Activated B cell treated with CpG ODN at 0.5 μM for 24 hours (primary cell): ENCODE measurements around the gene NGLY1. TPM values are rescaled to one million over a fixed set of nuclear protein-coding genes. Genes with fewer than 3 reads are reported as not detected.
A peak's percentile ranks its signal among the peaks of the same experiment; 100 is the strongest.

Experiments
- ATAC-seq: fragments of 200-7000 bp; cut with Tn5 transposase; one replicate; pipeline ENCODE4 v1.10.0; 2021; ENCODE audit warnings: low read depth, mild to moderate bottlenecking, moderate library complexity
- CTCF ChIA-PET: fragments of 350-600 bp; sonication (Branson Sonifier 250); formaldehyde crosslinking; loops from one replicate; lab custom pipeline; 2021; ENCODE audit warnings: antibody characterized with exemption; lab: Charles Lee
- POLR2A ChIA-PET: fragments of 350-600 bp; sonication (Branson Sonifier 250); formaldehyde crosslinking; loops from one replicate; lab custom pipeline; 2021; ENCODE audit warnings: antibody characterized with exemption; lab: Charles Lee
- DNase-seq: peaks from one replicate; pipeline ENCODE4 v3.0.0; 2022
- H3K27ac Mint-ChIP-seq: one replicate; pipeline ENCODE4 v1.8.0; 2020; ENCODE audit warnings: mixed read lengths
- H3K27me3 Mint-ChIP-seq: one replicate; pipeline ENCODE4 v1.8.0; 2021; ENCODE audit warnings: mixed read lengths
- H3K36me3 Mint-ChIP-seq: one replicate; pipeline ENCODE4 v1.8.0; 2021; ENCODE audit warnings: low read depth, mixed read lengths
- H3K4me1 Mint-ChIP-seq: one replicate; pipeline ENCODE4 v1.8.0; 2021; ENCODE audit warnings: mixed read lengths
- H3K4me3 Mint-ChIP-seq: one replicate; pipeline ENCODE4 v1.8.0; 2020; ENCODE audit warnings: mild to moderate bottlenecking, mixed read lengths
- H3K9me3 Mint-ChIP-seq: one replicate; pipeline ENCODE4 v1.8.0; 2020; ENCODE audit warnings: mixed read lengths
- intact Hi-C: fragments of 100-400 bp; cut with micrococcal nuclease; formaldehyde crosslinking; loops from one replicate; pipeline ENCODE4 v1.15.1; 2024
- total RNA-seq: library from RNA; stranded (reverse); gene quantifications from 2 replicates; pipeline ENCODE4 v1.2.3, GENCODE V29; 2022
- TF ChIP-seq, protein P1 (sequence below): fragments of 200-600 bp; IDR thresholded peaks from one replicate; pipeline ENCODE4 v1.8.0; 2022; ENCODE audit warnings: antibody characterized with exemption, mild to moderate bottlenecking

NGLY1 gene
- 104 and 127 TPM in 2 replicates for total RNA-seq

DNA sequence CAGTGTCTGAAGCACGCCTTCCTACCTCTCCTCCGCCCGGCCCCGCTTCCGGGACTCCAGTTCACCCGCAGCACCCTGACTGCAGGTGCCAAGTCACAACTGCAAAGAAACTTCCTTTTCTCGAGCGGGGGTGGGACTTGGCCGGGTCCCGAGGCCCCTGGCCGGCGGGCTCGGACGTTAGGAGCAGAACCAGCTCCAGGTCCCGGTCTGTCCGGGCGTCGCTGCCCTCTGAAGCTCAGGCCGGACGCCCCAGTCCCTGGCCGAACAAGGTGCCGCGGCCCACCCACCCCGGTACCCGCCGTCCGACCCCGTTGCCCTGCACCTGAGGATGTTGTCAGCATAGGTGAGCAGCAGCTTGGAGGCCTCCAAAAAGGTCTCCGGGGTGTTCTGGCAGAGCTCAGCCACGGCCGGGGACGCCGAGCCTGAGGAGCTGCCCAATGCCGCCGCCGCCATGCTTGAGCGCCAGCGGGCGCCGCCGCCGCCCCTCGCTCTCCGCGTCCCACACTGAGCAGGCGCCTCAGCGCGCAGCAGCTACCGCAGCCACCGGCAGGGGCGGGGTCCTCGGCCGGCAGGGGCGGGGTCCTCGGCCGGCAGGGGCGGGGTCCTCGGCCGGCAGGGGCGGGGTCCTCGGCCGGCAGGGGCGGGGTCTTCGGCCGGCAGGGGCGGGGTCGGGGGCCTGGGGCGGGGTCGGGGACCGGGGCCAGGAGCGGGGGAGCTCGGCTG is at the start of gene NGLY1:
Gene NGLY1 (minus strand): TSS at position 506 of the 723 bp plus-strand sequence. CDS start 53 bp downstream, at position 453.
- Mint-ChIP-seq H3K27me3 (no peaks in the 10 kb centered on the region), H3K36me3 (peaks cover 22% of the 10 kb centered on the region), H3K4me3 (peak within 1 kb of the TSS; percentile 87), H3K9me3 (no peaks in the 10 kb centered on the region), H3K27ac (peak within 1 kb of the TSS; percentile 97), H3K4me1 (peaks cover 48% of the 10 kb centered on the region)
- ChIA-PET POLR2A (interaction anchor here (0.5 to 2.2 kb wide), 15 partner anchors 9 to 1866 kb away, joined by 3 to 40 read pairs (median 7); partner anchors contain the start of genes NKIRAS1, RPL15 and TOP2B), CTCF (interaction anchor here (1.5 to 1.9 kb wide), 2 partner anchors 74 to 134 kb away, joined by 3 to 10 read pairs; no protein-coding TSS in a partner anchor)
- intact Hi-C loops: loop anchor here (1.0 to 10.0 kb wide), 4 partner anchors 74 to 1838 kb away; partner anchors contain the start of genes NR1D2 and THRB
- ATAC-seq (peak; percentile 79), DNase-seq (peak; percentile 78)
- TF ChIP-seq, protein P1, sequence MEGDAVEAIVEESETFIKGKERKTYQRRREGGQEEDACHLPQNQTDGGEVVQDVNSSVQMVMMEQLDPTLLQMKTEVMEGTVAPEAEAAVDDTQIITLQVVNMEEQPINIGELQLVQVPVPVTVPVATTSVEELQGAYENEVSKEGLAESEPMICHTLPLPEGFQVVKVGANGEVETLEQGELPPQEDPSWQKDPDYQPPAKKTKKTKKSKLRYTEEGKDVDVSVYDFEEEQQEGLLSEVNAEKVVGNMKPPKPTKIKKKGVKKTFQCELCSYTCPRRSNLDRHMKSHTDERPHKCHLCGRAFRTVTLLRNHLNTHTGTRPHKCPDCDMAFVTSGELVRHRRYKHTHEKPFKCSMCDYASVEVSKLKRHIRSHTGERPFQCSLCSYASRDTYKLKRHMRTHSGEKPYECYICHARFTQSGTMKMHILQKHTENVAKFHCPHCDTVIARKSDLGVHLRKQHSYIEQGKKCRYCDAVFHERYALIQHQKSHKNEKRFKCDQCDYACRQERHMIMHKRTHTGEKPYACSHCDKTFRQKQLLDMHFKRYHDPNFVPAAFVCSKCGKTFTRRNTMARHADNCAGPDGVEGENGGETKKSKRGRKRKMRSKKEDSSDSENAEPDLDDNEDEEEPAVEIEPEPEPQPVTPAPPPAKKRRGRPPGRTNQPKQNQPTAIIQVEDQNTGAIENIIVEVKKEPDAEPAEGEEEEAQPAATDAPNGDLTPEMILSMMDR: no peak

- ATAC-seq (no peak), DNase-seq (no peak)
- H3K4me1 Mint-ChIP-seq: peaks cover 6% of the 10 kb centered on the region
- H3K36me3 Mint-ChIP-seq: no peaks in the 10 kb centered on the region
- H3K27me3 Mint-ChIP-seq: no peaks in the 10 kb centered on the region
- H3K9me3 Mint-ChIP-seq: peaks cover 8% of the 10 kb centered on the region
- intact Hi-C loops: no loop called here
- no peak overlapping the region for H3K4me3 Mint-ChIP-seq
- ChIA-PET POLR2A (no interaction called here), CTCF (interaction anchor here (1.0 kb wide), 1 partner anchor 25 kb away, joined by 3 read pairs; no protein-coding TSS in a partner anchor)
- TF ChIP-seq, protein P1: no peak
- H3K27ac Mint-ChIP-seq: no peak overlapping the region
Measured at GRCh38 chr3:25831578-25831977, 48.3 kb upstream of the NGLY1 start.

DNA sequence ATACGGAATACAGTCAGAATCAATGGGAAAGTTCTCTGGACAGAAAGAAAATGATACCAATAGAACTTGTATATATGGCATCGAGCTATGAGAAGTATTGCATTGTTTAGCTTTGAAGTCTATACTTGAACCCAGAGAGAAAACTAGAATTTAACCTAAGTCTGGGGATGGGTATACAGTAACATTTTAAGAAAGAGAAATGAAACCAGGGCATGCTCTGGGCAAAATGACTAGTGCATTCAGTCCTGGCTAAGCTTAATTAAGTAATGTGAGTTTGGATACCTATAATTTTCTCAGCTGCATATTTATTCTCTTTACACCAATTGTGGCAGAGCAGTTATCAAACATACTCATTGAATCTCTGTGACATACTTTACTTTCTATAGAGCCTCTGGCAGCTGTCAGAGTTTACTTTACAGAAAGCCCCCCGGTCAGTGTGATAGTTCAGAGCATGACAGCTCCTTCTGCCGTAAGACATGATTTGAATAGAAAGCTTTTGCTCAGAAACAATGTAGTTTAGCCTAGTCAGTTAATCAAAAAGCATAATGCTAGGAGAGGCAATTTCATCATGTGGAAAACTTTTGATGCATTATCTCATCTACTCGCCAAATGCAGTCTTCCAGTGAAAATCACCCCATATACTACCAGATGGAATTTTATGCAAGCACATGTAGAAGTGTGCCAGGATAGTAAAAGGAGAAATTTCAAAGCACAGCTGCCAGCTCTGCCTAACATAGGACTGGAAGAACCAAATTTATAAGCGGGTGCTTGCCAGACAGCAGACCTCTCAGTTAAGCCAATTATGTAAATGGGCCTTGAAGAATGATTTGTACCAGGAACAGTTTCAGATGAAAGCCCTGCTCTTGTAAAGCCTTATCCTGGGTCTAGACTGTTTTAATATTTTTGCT is 47.4 kb upstream of the NGLY1 start:
- TF ChIP-seq, protein P1: no peak
- intact Hi-C loops: no loop called here
- Mint-ChIP-seq H3K9me3 (peaks cover 8% of the 10 kb centered on the region), H3K27me3 (no peaks in the 10 kb centered on the region), H3K27ac (no peak overlapping the region), H3K4me3 (no peak overlapping the region), H3K4me1 (peaks cover 6% of the 10 kb centered on the region), H3K36me3 (no peaks in the 10 kb centered on the region)
- ATAC-seq (no peak), DNase-seq (no peak)
- ChIA-PET CTCF (interaction anchor here (0.6 kb wide), 1 partner anchor 182 kb away, joined by 3 read pairs; no protein-coding TSS in a partner anchor), POLR2A (no interaction called here)

DNA sequence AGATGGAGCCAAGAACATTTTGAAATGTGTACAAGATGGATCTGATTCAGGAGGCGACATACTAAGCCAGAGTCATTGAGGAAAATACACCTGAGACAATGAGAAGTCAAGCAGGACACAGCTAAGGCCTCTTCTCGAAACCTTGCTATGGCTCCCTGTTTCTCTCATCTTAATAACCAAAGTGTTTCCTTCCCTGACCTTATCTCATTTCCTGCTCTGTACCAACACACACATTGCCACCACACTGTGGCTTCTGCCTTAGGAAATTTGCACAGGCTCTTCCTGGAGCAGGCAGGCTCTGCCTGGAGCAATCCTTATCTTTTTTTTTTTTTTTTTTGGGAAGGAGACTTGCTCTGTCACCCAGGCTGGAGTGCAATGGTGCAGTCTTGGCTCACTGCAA is 43.3 kb upstream of the NGLY1 start:
- CTCF ChIA-PET: no interaction called here
- Mint-ChIP-seq H3K27me3 (peaks cover 2% of the 10 kb centered on the region), H3K4me3 (no peak overlapping the region), H3K27ac (no peak overlapping the region), H3K9me3 (peaks cover 8% of the 10 kb centered on the region), H3K4me1 (peaks cover 1% of the 10 kb centered on the region), H3K36me3 (no peaks in the 10 kb centered on the region)
- TF ChIP-seq, protein P1: no peak
- no peak for DNase-seq
- POLR2A ChIA-PET: no interaction called here
- intact Hi-C loops: no loop called here
- ATAC-seq: no peak
